ENCODE data around the gene KLHL24. TPM values are rescaled to one million over a fixed set of nuclear protein-coding genes. Genes with fewer than 3 reads are reported as not detected.
"Not testable (repeated sequence)": the region's sequence is repeated elsewhere in the genome, so short reads cannot be mapped to it uniquely, and the experiment has no call there.

KLHL24 gene
- total RNA-seq, 1 experiment from 2014 or later = 41.2 TPM

DNA sequence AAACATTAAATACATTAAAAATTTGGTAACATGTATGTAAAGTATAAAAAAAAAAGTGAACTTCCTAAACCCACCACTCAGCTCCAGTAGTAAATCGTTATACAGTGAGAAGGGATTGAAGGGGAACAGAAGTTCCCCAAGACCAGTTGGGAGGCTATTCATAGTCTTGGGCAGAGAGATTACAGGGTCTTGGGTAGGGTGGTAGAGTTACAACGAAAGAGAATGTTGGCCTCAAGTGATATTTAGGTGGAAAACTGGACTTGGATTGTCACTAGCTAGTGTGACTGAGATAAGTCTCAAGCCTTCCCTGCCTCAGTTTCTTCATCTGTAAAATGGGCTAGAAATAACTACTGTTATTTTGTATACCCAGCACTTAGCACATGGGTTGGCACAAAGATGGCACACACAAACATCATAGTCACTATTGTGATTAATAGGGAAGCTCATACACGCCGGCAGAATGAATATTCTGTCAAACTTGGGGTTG is 61.7 kb downstream of the KLHL24 start:
- no peak for DNase-seq (ENCODE audit: low spot score)

DNA sequence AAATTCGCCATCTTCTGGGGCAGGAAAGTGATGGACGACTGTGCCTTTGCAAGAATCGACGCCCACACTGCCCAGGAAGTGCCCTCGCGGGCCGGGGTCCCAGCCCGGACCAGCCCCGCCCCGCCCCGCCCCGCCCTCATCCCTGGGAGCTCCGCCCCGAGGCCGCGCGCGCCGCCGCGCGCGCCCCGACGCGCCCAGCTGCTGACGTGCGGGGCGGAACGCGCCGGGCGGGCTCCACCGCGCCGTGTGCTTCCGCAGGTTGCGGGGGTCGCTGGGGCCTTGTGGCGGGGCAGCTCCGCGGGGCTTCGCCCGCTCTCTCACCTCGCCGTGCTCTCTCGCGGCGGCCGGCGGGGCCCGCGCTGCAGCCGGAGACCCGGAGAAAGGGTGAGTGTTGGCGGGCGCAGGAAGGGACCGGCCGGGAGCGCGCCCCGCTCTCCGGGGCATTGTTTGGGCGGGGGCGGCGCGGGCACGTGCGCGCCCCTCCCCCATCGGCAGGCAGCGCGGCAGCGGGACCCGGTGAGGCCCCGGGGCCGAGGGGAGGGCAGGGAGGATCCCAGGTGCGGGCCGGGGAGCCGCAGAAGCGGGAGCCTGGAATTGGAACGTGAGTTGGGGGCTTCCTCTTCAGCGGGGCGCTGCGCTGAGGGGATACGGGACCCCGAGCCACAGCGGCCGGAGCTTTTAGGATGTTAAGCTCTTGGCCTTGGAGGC is 62.3 kb downstream of the KLHL24 start, which contains the start of gene YEATS2:
YEATS2 (plus strand) TSS at position 188 of the 708 bp plus-strand sequence. CDS start 17,366 bp downstream, outside the sequence.
- peak; percentile 42 for DNase-seq (ENCODE audit: low spot score)

DNA sequence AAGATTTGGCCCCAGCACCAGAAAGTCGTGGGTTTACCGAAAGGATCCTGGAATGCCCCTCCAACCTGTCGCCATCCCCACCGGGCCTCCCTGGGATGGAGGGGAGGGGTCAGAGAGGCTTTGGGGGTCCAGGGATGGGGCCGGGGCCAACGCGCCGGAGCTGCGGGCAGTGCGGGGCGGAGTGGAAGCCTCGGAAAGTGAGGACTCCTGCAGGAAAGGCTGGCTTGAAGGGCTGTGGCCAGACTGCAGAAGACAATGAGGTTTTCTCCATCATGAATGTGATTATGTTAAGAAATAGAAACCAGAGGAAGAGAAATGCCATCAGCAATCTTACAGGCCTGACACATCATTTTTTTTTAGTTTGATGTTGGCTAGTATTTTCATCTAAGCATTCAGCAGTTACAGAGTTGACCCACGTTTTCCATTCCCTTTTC is 62.9 kb downstream of the KLHL24 start:
- peak; percentile 11 for DNase-seq (ENCODE audit: low spot score)

DNA sequence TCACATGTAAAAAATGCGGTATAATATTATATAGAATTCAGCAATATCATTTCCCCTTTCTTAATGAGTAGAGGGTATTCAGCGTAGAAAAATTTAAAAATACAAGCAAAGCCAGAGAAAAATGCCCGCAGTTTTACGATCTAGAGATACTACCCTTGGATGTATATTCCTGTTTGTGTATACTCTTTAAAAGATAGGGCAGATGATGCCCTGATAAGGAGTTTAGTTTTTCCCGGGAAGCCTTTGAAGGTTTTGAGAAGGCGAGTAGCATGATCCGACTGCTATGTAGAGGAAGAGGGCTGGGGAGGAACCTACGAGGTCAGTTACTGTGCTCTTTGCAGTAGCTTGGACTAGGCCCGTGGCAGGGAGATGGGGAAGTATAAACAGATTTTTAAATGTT is 63.3 kb downstream of the KLHL24 start:
- peak; percentile 26 for DNase-seq (ENCODE audit: low spot score)

DNA sequence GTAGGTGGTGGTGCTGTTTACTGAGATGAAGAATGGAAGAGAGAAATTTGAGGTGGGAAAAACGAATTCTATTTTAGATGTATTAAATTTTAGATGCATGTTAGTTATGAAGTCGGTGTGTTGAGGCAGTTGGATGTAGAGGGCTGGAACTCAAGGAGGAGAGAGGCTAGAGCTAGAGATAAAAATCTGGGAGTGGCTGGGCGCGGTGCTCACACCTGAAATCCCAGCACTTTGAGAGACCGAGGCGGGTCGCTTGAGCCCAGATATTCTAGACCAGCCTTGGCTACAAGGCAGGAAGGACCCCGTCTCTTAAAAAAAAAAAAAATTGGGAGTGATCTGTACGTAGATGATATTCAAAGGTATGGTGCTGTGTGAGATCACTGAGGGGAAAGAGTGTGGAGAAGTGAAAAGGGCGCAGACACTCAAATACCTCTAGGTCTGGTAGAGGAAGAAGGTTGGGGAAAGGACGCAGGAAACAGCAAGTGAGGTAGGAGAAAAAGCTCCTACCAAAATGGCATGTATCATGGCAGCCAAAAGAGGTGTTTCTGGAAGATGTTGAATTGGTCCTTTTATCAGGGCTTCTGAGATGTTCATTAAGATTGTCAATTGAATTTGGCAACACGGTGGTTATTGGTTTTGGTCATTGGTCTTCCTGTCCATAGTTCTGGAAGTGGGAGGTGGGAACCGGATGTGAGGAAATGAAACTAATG is 64.0 kb downstream of the KLHL24 start:
- DNase-seq (ENCODE audit: low spot score) = no peak

DNA sequence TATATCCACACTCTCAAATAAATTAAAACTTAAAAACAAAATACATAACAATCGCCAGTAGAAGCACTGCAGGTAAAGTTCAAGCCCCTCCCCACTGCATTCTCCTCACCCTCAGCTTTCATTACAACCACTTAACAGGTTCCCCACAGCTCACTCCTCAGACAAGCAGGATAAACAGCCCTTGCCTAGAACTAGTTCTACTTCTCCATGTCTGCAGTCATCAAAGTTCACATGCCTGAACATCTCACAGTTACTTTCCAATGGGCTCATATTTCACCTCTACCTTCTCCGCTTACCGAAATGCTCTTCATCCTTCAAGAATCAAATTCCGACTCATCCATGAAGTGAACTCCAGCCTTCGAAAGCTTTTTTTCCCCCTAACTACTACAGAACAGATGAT is 66.3 kb downstream of the KLHL24 start:
- no peak for DNase-seq (ENCODE audit: low spot score)

DNA sequence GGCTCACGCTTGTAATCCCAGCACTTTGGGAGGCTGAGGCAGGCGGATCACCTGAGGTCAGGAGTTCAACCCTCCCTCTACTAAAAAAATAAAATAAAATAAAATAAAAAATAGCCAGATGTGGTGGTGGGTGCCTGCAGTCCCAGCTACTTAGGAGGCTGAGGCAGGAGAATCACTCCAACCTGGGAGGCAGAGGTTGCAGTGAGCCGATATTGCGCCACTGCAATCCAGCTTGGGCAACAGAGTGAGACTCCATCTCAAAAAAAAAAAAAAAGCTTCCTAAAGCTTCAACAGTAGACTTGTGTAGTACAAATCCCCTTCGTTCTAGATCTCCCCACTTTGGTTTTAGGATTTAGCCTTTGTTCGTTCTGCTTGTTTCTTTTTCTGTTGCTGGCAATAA is 68.5 kb downstream of the KLHL24 start:
- DNase-seq (ENCODE audit: low spot score) = not testable (repeated sequence)

DNA sequence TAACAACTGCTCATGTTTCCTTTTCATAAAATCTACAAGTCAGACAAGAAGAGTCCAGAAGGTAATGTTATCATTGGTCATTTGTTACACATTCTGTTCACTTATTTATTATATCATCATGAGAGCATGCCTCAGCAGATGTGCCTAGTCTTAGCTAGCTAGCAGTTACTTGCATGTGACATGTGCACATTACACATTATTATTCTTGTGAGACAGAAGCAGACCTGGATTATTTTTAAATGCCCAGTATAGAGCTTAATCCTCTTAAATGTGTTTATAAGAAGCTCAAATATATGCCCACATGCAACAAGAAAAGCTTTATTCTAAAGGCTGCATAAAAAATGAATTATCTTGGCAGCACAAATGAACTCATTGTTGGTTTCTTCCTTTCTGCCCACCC is 74.8 kb downstream of the KLHL24 start:
- no peak for DNase-seq (ENCODE audit: low spot score)

DNA sequence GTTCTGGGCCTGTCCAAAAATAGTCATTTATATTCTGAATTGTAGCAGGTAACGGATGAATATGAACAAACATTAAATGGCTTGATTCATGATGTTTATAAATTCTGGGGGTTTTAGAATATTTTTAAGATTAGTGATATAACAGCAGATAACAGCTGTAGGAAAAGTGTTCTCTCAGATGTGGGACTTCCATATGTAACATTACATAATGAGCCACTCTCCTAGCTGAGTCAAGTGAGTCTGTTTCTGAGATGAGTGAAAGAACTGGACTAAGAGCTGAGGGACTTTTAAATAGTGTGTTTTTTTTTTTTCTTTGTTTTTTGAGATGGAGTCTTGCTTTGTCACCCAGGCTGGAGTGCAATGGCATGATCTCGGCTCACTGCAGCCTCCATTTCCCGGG is 76.1 kb downstream of the KLHL24 start:
- DNase-seq (ENCODE audit: low spot score) = no peak

DNA sequence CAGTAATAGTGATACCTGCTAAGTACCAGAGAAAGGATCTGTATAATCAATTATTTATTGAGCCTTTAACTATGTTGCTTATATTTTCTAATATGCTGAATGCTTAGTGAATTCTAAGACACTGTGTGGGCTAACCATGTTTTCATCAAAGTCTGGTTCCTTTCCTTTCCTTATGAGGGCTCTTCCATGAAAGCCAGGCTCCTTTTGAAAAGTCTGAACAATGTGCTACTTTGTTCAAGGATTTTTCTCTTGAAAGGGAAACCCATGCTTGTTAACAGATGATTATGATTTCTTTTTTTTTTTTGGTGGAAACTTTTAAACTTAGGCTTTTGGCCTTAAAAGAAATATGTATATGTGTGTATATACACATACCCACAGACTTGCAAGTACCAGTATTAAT is 79.2 kb downstream of the KLHL24 start:
- no peak for DNase-seq (ENCODE audit: low spot score)

DNA sequence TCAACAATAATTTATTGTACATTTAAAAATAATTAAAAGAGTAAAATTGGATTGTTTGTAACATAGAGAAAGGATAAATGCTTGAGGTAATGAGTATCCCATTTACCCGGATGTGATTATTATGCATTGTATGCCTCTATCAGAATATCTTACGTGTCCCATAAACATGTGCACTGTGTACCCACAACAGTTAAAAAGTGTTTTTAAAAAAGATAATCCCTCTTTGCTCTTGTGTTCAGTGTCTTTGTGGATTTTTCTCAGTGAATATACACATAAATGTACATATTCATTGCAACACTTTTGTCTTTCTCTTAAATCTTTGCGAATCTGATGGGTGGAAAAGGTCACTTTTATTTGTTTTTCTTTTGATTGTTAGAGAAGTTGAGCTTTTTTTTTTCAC is 82.6 kb downstream of the KLHL24 start:
- no peak for DNase-seq (ENCODE audit: low spot score)

DNA sequence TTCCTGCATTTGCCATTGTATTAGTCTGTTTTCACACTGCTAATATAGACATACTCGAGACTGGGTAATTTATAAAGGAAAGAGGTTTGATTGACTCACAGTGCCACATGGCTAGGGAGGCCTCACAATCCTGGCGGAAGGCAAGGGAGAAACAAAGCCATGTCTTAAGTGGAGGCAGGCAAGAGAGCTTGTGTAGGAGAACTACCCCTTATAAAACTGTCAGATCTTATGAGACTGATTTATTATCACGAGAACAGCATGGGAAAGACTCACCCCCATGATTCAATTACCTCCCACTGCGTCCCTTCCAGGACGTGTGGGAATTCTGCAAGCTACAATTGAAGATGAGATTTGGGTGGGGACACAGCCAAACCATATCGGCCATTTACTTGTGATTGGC is 90.0 kb downstream of the KLHL24 start:
- DNase-seq (ENCODE audit: low spot score) = no peak

DNA sequence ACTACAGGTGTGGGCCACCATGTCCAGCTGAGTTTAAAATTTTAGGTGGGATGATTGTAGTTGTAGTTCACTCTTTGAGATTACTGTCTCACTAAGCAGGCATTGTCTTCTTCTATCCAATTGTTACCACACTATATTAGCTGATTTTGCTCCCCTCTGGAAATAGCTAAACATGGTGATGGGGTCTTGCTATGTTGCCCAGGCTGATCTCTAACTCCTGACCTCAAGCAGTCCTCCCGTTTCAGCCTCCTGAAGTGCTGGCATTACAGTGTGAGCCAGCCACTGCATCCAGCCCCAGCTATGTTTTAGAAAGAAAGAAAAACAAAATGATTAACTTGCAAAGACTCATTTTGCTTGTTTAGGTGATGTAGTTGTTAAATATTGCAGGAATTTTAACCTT is 92.8 kb downstream of the KLHL24 start:
- DNase-seq (ENCODE audit: low spot score) = no peak

DNA sequence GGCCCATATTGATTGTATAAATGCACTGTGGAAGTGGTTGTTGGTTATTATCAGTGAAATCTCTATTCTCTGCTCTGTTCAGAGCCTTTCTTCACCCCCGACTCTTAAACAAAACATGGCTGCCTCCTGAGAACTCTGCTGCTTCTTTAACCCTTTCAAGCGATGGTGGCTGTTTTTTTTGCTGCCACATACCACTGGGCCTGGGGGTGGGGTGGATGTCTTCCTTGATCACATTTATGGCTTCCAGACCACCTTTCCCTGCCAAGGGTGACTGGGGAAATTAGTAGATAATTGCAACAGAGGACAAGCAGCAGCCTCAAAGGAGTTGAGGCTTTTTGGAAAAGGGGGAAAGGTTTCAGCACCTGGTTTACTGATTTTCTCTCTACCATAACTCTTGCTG is 94.9 kb downstream of the KLHL24 start:
- DNase-seq (ENCODE audit: low spot score) = no peak

DNA sequence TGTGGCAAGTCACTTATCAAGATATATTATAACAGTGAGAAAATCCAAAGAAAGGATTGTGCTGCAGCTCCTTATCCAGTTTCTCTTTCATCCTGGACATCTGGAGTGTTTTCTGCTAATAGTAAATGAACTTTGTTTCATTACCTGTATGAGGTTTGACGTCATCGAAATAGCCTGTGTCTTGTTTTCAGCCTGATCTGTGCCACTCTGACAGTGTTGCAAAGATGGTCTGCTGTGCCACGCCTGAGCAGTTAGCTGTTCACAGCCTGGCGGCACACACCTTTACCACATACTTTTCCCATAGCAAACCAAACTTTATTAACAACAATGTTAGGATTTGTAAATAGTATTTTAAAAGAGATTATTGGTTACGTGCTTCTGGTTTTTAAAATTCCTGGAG is 96.2 kb downstream of the KLHL24 start:
- no peak for DNase-seq (ENCODE audit: low spot score)

DNA sequence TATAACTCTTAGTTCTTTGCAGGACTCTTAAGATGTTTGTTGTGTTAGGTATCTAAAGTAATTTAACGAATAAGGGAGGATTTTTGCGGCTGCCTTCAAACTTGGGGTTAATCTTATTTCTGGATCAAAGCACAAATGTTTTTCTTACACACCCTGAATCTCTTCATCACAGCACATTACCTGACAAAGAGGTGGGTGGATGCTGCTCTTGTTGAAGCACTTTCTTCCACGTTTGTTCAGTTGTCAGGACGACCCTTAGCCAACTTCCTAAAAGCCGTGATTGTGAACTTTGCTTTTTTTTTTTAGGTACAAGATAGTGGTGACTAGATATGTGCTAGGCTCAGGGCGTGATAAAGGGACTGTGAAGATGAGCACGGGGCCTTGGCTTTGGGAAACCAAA is 98.1 kb downstream of the KLHL24 start:
- DNase-seq (ENCODE audit: low spot score) = no peak

Other genes starting within 250 kb of the KLHL24 start
- 0.22 and 0.41 TPM in 2 replicates for gene MCF2L2, start 207.0 kb upstream of the KLHL24 start, total RNA-seq (2014; rRNA removed; shearing (Covaris generic))
- gene KLHL6, start 79.9 kb upstream of the KLHL24 start, total RNA-seq (2014; rRNA removed; shearing (Covaris generic)) = not detected in 2 replicates
- gene YEATS2, start 62.2 kb downstream of the KLHL24 start, total RNA-seq (2014; rRNA removed; shearing (Covaris generic)) = 17.8 and 20.7 TPM in 2 replicates
- 4.6 TPM in 2 replicates for gene MAP6D1, start 190.0 kb downstream of the KLHL24 start, total RNA-seq (2014; rRNA removed; shearing (Covaris generic))
- gene PARL, start 249.3 kb downstream of the KLHL24 start, total RNA-seq (2014; rRNA removed; shearing (Covaris generic)) = 45.8 and 65.7 TPM in 2 replicates